Stimulated activated CD4-positive, alpha-beta T cell treated with anti-CD3 and anti-CD28 coated beads, Interleukin-15, amount 100 ng/mL, for 24 hours (primary cell): ENCODE measurements around the gene DCST2.

Experiments used
- DNase-seq: peaks from one replicate; pipeline ENCODE4 v3.0.0-alpha.2; 2020

DCST2 gene

DNA sequence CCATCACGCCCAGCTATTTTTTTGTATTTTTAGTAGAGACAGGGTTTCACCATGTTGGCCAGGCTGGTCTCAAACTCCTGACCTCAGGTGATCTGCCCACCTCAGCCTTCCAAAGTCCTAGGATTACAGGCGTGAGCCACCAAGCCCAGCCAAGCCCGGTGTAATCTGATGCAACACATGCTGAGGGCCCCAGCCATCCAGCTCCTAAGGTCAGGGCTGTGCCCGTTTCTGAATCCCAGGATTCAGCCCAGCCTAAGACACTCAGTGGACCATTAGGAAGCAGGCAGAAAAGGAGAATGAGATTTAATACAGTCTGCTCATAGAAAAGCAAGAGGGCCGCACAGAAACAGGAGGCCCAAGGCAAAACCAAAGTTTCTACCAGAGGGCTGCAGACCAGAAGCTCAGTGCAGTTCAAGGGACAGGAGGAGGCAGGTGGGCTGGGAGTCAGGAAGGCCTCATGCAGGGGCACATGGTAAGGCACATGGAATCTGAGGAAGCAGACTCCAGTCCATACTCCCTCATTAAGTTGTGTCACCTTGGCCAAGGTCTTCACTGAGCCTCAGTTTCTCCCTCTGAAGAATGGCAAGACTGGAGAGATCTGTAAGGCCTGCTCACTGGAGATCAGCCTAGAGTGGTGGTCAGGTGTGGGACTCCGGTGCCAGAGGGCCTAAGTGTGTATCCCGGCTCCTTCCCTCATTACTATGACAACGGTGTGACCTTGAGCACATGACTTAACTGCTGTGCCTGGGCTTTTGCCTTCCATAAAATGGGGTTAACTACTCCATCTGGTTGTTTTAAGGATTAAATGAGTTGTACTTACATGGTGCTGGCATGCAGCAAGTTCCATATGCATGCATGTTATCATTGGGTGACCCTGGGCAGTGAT lies 15.1 kb upstream of the DCST2 start:
- DNase-seq, result no peak

DNA sequence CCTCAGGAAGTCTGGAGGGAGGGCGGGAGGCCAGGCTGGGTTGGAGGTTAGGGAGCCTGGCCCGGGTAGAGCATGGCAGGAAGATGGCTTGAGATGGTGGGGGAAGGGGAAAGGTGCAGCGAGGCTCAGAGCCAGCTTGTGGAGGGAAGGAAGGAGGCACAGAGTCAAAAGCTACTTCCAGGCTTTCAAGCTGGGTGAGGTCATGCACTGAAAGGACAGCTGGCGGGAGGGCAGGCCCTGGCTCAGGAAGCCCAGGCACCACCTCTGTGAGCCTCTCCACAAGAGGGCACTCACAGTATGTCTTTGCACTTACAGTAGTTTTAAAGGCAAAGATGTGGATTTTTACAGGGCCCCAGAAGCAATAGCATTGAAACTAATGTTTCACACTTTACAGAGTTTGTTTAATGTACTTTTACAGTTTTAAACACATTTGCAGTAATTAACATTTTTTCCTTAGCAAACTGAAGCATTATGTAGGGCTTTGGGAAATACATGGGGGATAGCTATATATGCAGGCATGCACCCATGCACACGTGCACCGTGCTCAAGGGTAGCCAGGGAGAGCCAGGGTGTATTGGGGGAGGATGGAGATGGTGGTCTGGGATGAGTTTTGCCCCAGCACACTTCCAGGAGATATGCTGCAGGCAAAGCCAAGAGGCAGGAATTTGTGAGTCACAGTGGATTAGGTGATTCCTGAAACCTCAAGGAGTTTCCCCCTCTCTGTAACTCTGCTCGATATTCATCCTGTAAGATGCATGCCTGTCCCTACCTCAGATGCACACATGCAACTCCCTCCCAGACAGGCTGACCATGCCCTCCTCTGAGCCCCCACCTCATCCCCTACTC lies 11.5 kb upstream of the DCST2 start:
- peak; percentile 70 for DNase-seq

DNA sequence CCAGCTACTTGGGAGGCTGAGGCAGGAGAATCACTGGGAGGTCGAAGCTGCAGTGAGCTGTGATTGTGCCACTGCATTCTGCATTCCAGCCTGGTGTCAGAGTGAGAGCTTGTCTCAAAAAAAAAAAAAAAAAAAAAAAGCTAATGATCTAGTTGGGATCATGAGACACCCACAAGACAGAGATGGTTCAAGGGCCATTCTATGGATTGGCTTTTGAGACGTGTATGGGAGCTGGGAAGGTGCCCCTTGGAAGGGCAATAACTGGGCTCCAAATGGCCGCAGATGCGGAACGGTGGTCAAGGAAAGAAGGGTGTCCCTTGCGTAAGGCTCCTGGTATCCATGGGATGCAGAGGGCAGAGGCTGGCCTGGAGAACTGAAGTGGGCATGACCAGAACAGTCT lies 10.8 kb upstream of the DCST2 start:
- DNase-seq, result no peak

DNA sequence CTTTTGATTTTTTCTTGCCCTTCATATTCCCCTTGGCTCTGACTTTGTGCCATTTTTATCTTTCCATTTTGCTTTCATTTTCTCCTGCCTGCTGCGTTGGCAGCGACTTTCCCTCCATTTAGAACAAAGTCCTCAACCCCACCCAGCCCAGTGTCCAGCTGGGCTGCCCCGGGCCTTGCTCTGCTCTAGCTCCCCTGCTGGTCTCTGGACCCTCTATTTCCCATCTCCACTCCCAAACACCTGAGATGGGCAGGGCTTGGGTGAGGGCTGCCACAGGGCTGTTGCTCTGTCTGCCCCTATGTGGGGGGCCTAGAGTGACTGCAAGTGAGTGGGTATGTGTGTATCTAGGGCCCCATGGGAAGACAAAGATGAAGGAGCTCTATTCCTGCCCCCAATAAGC lies 10.2 kb upstream of the DCST2 start:
- DNase-seq, result no peak

DNA sequence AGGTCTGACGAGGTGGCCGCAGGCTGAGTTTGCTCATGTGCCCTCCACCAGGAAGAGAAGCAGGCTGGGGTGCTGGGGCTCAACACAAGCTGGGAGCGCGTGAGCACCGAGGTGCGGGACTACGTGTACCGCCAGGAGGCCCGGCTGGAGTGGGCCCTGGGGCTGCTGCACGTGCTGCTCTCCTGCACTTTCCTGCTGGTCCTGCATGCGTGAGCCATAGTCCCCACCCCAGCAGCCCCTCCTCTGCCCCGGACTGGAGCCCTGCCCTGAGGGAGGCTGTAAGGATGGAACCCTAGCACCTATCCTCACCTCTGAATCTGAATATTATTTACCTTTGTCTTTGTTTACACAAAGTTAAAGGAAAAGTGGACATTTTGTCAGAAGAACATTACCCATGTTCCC lies 9.7 kb upstream of the DCST2 start:
- no peak for DNase-seq

DNA sequence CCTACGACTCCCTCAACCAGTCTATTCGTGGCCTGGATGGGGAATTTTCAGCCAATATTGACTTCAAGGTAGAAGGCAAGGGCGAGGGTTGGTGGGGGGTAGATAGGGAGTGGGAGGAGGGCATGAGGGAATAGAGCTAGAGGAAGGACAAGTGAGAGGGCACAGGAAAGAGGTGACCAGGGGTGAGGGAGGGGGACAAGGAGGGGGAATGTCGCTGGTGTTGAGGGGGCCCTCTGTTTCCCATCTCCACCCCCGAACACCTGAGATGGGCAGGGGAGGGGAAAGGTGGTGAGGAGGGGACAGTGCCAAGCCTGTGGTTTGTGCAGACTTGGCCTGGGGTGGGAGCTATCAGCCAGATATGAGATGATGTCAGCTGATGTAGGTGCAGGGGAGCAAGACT lies 9.2 kb upstream of the DCST2 start:
- DNase-seq, result no peak

DNA sequence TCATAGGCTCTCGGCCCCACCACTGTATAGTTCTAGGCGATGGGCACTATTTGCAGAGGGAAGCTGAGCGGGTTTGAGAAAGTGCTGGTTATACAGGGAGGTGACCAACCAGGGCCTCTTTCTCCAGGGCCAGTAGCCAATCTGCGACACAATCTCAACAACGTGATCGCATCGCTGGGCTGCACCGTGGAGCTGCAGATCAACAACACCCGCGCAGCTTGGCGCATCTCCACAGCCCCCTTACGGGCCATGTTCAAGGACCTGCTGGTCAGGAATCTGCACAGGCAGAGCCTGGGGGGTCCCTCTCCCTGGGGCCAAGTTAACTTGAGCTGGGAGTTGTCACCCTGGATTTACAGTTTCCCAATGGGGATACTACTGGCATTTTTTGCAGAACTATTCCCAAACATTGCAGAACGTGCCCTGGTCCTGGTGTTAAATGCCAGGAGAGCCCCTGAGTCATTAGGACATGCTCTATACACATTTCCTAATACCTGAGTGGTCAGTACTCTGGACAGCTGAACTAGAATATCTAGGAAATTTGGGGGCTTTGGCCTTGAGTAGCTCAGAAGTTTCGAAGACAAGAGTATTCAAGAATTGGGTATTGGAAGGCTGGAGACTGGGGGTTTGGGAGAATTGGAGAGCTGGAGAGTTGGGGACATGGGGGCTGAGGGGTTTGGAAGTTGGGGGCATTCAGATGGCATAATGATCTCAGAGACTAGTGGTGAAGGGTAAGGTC lies 6.9 kb upstream of the DCST2 start:
- DNase-seq, result no peak

DNA sequence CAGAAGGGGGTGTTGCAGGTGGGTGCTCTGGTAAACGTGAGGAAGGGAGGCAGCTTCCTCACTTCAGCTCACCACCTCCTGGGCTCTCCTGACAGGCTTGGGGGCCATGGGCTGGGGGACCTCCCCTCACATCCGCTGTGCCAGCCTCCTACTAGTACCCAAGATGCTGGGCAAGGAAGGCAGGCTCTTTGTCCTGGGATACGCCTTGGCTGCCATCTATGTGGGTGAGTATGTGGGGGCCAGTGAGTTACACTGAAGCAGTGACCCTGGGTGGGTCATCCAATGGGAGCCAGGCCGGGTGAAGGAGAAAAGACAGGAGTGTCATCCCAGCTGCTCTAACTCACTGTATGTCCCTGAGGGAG lies 5.7 kb upstream of the DCST2 start:
- DNase-seq, result no peak

DNA sequence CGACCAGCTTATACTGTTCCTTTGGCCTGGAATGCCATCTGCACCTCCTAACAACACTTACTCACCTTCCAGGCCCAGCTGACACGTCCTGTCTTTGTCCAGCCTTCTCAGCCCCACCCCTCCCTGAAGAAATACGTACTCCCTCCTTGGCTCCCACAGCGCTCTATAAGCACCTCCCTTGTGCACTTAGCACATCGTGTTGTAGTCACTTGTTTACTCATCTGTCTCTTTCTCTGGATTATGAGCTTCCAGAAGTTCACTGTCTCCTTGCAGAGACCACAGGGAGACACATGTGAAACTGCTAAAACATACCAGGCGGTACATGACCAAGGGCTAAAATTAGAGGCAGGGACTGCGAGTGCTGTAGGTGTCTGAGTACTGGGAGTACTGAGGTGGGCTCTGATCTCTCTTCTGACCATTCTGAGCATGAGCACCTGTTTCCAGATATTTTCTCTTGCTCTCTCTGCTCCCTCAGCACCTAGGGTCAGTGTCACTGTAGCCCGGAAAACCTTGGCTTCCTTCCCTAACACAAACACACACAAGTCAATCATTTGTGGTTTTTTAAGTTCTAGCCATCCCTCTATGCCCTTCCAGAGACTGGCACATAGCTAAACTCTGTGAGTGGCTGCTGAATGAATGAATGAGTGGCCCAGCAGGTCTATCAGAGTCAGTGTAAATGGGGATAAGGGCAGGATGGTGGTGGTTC lies 5.2 kb upstream of the DCST2 start:
- no peak for DNase-seq

DNA sequence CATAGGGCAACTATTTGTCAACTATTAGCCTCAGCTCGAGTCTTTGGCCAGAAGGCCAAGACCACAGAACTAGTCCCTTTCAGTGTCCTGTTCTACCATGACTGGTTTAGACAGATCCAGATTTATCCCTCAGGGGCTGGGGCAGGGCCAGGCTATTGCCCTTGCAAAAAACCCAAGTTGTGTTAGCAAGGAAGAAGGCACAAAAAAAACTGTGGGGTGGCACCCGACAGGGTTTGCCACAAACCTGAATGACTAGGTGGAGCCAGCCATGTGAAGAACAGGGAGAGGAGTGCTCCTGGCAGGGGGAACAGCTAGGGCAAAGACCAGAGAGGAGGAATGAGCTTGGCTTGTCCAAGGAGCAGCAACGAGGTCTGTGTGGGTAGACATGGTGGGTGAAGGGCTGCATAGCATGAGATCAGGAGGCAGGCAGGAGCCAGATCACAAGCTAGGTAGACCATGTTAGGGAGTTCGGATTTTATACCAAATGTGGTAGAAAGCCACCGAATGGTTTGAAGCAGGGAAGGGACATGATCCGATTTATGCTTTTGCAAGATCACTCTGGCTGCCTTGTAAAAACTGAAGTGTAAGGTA lies 4.4 kb upstream of the DCST2 start:
- DNase-seq, result no peak

DNA sequence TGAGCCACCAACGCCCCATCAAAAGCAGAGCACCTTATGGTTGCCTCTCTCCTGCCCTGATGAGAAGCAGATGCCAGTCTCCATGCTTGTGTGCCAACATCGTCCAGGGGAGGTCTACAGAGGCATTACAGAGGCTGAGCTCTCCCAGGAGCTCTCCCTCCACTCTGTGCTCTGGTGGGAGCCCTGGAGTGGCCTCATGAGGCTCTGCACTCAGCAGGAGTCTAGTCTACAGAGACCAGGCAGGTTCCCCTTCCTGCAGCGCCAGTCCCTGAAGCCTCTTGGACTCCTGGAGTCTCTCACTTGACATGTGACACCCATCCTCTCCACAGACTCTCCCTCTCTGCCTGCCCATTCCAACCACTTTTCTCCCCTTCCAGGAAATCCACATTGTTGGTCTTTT lies 3.5 kb upstream of the DCST2 start:
- no peak for DNase-seq

DNA sequence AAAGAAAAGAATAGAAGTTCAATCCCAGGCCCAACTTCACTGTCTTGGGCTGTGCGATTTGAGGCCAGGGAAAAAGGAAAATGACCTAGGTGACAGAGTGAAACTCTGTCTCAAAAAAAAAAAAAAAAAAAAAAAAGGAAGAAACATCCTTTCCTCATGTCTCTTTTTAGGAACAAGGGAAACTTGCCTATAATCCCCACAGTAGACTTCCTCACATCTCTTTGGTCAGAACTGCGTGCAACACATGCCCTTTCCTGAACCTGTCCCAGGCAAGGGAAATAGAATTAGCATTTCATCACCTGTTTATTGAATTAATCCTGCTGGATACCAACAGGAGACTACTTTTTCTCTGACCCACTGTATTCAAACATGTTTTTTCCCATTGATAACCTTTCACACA lies 2.4 kb upstream of the DCST2 start:
- no peak for DNase-seq

DNA sequence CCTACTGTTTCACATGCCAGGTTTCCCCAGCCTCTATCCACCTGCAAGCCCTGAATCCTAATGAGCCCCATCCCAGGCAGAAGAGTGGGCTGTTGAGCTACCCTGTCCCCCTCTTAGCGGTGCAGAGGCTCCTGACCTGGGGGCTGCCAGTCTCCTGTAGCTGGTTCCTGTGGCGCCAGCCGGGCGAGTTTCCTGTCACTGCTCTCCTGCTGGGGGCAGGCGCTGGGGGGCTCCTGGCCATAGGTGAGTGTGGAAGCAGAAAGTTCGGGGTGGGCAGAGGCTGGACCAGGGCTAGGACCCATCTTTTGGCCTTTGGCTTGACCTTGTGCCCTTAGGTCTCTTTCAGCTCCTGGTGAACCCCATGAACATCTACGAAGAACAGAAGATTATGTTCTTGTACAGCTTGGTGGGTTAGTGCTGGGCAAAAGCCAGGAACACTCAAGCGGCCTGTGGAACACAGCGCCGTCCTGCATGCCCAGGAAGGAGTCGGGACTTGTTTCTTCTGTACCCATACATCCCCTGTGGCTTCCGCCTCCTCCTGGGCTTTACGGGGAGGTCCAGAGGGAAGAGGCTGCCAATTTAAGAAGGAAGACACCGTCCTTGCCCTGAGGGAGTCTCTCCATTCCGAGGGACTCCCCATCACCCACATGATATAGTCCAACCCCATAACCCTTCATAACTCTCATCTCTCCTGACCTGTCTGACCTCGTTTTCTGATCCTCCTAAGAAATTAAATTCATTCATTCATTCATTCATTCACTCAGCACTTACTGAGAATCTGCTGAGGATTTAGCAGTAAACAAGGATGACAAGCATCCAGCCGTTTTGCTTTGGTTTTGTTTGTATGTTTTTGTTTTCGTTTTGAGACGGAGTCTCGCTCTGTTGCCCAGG lies 982 bp upstream of the DCST2 start:
- DNase-seq, result no peak

DNA sequence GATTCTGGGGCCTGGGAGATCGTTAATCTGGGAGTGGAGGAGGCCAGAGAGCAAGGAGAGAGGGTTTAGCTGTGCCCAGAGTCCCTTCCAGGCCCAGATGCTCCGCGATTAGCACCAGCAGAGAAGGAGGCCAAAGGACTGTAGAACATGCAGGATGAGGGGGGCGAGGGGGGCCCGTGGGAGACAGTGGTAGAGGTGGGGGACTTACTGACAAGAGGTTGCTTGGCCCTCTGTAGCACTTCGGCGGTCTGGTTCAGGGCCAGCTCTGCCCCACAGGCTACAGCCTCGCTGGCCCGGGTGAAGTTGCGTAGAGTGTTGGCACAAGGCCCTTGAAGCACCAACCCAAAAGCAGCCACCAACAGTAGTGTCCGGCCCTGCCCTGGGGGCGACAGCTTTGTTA lies 695 bp downstream of the DCST2 start:
- no peak for DNase-seq

DNA sequence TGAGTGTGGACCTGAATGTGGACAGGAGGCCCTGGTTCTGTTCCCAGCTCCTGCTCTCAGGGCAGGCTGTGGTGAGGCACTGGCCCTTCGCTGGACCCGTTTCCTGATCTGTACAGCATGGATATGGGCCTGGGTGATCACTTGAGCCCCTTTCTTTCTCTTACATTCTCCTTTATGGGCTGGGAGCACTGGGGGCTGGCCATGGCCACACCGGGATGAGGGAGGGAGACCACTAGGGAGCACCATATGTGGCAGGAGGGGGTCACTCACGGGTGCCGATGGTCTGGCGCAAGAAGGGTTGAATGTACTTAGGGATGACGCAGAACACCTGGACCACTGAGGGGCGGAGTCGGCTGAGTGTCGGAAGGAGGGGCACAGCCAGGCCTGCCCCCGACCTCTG lies 2.7 kb downstream of the DCST2 start:
- DNase-seq, result no peak

DNA sequence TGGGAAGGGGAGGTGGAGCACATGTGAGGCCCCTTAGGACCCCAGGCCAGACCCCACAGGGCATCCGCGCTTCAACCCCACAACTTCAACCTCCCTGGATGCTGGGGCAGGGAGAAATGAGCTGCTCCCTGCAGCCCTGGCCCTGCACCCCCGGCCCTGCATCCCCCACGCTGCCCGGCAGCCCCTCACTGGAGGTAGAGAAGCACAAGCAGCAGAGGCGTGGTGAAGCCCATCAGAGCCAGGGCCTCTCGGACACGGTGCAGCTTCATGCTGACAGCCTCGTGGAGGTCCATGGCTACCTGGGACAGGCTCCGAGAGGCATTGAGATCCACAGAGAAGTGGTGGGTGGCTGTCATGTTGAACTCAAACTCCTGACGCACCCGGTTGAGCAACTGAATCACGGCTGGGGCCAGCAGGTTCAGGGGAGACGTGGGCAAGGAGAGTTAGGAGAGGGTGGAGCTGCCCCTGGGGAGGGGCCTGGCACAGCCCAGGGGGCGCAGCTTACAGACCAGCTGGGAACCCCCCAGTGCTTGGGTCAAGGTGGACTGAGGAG lies 3.3 kb downstream of the DCST2 start:
- DNase-seq, result no peak

DNA sequence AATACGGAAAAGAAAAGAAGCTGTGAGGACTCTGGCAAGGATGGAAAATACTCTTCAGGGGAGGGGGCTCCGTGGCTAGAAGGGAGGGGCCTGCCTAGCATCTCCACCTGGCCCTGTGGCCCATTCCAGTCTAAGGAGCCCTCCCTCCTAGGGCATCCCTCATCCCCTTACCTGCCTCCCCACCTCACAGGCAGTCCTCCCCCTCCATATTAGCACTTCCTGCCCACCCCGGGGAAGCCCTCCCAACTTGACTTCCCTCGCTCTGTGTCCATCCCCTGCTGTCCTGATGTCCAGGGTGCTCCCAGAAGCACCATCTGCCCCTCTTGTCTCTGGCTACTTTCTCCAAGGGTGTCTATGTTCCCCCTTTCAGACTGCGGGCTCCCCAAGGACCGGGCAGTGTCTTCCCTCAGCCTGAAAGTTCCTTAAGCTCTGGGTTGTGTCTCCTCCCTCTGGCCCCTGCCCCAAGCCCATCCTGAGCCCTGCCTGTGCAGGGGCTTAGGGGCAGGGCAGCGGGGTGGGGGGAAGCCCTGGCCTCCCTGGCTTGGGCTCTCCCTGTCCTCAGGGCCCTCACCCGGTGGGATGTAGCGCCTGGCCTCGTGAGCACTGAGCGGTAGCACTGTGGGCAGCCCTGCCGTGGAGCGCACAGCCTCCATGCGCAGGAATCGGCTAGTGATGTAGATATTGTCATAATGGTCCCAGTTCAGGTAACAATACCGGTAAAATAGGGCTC lies 3.9 kb downstream of the DCST2 start:
- DNase-seq, result no peak

DNA sequence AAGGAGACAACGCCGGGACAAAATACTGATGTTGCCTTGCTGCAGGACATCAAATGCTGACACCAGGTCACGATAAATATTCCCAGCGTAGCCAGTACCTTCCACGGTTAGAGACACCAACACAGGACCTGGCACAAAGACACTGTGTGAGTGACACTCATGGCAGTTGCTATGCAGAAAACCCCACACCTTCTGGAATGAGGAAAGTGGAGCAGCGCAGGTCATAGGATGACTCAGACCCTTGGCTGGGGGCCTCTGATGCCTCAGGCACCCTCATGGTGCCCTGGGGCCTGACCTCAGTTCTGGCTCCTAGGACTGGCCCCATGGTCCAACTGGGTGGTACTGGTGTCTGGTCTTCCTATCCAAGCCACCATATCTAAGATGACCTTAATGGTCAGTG lies 7.0 kb downstream of the DCST2 start:
- DNase-seq, result no peak

DNA sequence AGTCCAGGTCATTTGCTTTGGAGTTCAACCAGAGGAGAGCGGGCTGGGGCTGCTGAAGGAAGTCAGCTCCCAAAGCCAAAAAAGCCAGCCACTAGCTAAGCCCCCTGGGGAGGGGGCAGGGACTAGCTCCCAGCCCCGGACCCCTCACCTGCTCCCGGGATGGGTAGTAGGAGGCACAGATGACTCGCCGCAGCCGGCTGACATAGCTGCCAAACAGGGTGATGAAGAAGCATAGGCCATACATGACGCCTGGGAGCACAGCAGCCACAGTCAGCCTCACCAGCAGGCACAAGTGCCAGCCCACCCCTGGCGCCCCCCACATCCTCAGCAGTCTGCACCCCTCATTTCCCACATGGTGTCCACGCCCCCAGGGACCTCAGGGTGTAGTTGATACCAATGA lies 7.4 kb downstream of the DCST2 start:
- DNase-seq, result no peak

DNA sequence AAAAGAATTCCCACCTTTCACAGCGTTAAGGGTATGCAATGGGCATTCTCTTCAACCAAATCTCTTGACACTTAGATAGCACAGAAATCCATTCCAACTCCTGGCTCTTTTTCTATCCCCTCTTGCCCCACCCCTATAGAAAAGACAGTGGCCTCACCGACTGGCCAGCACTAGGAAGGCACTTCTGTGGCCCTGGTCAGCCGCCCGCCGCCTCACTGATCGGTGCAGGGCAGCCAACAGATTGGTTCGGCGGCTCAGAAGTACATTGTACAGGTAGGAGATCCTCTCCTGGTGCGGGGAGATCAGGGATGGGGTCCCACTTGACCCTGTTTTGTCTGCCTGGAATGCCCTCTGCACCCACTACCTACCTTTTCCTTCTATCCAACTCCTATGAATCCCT lies 9.3 kb downstream of the DCST2 start:
- no peak for DNase-seq

DNA sequence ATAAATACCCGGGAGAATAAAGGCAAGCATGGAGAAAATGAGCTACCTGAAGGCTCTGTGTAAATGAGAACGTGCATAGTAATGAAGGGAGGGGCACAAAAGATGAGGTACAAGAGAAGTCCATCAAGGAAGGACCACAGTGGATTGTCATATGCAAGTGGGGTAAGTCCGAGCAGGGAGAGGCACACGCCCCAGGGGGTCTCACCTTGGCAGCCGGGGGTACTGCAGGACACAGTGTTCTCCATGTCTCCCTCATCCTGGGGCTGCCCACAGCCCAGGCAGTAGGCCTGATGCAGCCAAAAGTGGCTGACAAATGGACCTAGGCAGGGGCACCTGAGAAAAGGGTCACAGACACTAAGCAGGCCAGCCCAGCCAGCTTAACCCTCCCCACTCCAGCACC lies 10.0 kb downstream of the DCST2 start:
- no peak for DNase-seq
